GM19239 (cell line): Measurements from ENCODE around the gene BCL2.
A peak's percentile ranks its signal among the peaks of the same experiment; 100 is the strongest.

Experiments used
- DNase-seq: peaks from one replicate; pipeline ENCODE4 v3.0.0; 2011; ENCODE audit warnings: low spot score; ENCODE audit not compliant: insufficient read length
- FAIRE-seq: peaks from 2 replicates; lab custom pipeline; 2011; peaks lifted over from hg19 to GRCh38; lab: Jason Lieb, UNC

Gene BCL2

GRCh38 chr18:63329431-63330145 lies 10.0 kb upstream of the BCL2 start:
- FAIRE-seq (no peak), DNase-seq (no peak)

- no peak for FAIRE-seq
- DNase-seq: no peak
Measured at GRCh38 chr18:63326011-63326410, 6.4 kb upstream of the BCL2 start.

GRCh38 chr18:63325086-63325686 lies 5.6 kb upstream of the BCL2 start:
- DNase-seq (no peak), FAIRE-seq (peak; percentile 4)

DNA sequence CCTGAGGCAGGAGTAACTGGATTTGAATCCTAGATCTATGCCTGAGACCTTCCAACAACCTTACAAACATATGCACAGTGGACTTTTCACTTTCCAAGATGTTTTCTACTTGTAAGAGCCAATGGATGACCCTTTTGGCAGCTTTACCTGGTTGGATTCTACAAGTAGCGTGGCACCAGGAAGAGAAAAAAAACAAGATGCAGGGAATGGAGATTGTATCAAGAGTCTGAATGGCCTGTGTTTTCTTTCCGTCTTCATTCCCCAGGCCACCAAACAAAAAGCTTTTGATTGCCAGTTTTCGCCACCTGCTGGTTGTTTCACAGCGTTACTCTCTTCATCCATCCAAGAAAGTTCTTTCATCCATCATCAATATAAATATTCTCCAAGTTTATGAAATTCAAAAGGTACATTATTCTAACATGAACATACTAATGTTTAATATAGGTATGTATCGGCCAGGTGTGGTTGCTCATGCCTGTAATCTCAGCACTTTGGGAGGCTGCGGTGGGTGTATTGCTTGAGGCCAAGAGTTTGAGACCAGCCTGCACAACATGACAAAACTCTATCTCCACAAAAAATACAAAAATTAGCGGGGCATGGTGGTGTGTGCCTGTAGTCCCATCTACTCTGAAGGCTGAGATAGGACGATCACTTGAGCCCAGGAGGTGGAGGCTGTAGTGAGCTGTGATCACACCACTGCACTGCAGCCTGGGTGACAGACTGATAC lies 3.5 kb upstream of the BCL2 start:
- FAIRE-seq (peak; percentile 95), DNase-seq (peak; percentile 54)

GRCh38 chr18:63322206-63322605 lies 2.6 kb upstream of the BCL2 start:
- FAIRE-seq (no peak), DNase-seq (no peak)

- DNase-seq (no peak), FAIRE-seq (no peak)
Measured at GRCh38 chr18:63321291-63321690, 1.7 kb upstream of the BCL2 start.

GRCh38 chr18:63320975-63321265 lies 1.4 kb upstream of the BCL2 start:
- DNase-seq (no peak), FAIRE-seq (peak; percentile 73)

GRCh38 chr18:63320123-63320974 lies 780 bp upstream of the BCL2 start:
- FAIRE-seq: peak; percentile 60
- peak; percentile 89 for DNase-seq

GRCh38 chr18:63318889-63319382 lies 633 bp downstream of the BCL2 start:
- peak; percentile 81 for FAIRE-seq
- no peak for DNase-seq

- no peak for DNase-seq
- peak; percentile 93 for FAIRE-seq
Measured at GRCh38 chr18:63317982-63318888, 1.3 kb downstream of the BCL2 start.

DNA sequence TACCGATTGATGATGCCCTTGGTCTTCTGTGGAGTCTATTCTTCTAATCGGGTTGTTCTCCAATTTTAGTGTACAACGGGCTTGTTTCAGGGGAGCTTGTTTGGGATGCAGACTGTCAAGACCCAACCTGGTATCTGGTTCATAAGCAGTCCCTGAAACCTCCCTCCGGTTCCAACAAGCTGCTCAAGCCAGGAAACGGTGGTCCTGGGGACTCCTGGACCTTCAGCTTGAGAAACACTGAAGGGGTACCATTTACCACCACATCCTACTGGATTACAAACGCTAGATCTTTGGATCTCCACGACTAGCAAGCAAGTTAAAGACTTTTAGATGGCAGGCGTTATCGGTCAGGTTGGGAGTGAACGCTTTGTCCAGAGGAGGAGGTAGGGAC lies 2.0 kb downstream of the BCL2 start:
- no peak for FAIRE-seq
- DNase-seq: no peak

DNA sequence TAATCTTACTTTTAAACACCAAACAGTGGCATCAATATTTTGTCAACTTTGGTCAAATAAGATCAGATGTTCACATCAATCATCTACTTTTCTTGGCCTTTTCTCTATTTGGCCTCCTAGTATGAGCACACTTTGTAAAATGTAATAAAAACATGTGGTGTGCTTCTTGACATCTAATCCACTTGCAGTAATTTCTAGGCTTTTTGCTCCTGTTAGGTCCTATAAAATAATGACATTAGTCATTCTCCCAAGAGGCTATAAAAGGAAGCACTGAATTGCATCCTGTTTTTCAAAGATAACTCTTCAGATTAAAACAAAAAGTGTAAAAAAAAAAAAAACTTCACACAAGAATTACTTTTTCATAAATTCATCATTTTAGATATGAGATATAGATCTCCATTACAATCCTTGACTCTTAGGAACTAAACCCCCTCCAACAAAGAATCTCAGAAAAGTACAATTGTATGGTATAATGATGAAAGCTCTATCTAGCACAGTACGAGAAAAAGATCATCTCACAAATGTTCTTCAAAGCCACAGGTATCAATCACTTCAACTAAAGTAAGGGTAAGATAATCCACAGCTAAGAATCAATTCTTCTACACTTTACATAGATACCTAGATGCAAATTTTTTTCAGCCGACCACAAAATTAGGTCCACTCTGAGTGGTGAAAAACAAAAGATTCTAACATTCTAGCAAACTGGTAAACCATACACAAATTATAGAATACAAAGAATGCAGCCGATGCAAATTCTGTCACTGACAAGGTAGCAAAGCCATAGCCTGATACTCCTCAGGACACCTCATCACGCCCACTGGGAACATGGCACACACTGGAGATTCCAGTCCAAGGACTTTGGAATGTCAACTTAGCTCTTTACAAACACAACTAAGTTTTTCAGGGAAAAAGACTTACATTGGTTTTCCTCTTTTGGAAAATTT lies 2.7 kb downstream of the BCL2 start:
- DNase-seq (no peak), FAIRE-seq (peak; percentile 91)

- FAIRE-seq (peak; percentile 78), DNase-seq (no peak)
Measured at GRCh38 chr18:63315876-63316275, 3.7 kb downstream of the BCL2 start.

- peak; percentile 91 for FAIRE-seq
- no peak for DNase-seq
Measured at GRCh38 chr18:63315131-63315662, 4.4 kb downstream of the BCL2 start.

DNA sequence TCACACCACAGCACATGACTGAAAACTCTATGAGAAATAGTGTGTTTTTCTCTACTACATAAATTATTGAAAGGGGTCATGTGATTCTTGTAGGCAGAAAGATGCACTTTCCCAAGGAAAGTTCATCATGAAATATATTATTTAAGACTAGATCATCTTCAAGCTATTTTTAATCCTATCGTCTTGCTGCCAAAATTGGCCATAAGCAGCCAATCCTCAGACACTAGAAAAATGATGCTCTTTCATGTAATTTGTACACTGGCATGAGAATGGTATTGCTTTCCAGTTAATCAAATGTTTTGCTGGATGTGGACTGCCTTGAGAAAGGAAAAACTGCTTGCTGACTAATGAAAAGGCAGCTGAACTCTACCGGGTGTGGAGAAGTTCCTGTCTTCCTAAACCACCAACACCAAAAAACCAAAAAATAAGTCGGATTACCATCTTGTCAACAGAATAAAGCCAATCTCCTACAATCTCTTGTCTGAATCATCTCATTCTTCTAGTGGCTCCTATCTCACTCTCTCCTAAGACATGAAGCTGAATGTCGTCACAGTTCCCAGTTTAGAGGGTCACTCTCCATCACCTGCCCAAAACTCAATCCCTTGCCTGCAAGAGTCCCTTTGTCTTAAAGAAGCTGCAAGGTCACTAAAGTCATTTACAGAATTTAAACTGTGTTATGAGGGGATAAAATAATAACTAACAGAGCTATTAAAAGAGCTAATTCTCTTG lies 5.3 kb downstream of the BCL2 start:
- DNase-seq (no peak), FAIRE-seq (no peak)

DNA sequence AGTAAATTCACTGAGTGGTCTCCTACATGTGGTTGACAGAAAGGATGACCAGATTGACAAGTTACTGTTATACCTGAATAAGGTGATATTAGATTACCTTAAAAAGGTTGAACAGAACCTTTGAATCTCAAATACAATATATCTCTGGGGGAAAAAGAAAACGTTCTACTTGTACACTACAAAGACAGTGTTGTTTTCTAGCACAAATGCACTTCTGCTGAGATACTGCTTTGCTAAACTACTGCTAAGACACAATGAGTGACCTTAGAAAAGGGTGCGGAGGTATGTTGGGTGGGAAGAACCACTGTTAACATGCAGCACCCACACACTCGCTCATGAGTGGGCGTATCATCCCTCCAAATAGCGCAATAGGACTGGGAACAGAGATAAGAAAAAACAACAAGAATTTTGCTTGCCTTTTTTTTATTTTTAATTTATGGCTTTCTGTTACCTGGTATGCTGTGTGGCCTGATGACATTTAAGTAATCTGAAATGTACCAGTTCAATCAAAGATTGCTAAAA lies 6.1 kb downstream of the BCL2 start:
- FAIRE-seq: peak; percentile 83

GRCh38 chr18:63312737-63313395 lies 6.7 kb downstream of the BCL2 start:
- DNase-seq: no peak
- peak; percentile 86 for FAIRE-seq

More for the DNA sequence above, 6.1 kb downstream of the BCL2 start:
- DNase-seq: no peak
